ENCODE measurements around the gene LRRFIP1.

The LRRFIP1 gene

DNA sequence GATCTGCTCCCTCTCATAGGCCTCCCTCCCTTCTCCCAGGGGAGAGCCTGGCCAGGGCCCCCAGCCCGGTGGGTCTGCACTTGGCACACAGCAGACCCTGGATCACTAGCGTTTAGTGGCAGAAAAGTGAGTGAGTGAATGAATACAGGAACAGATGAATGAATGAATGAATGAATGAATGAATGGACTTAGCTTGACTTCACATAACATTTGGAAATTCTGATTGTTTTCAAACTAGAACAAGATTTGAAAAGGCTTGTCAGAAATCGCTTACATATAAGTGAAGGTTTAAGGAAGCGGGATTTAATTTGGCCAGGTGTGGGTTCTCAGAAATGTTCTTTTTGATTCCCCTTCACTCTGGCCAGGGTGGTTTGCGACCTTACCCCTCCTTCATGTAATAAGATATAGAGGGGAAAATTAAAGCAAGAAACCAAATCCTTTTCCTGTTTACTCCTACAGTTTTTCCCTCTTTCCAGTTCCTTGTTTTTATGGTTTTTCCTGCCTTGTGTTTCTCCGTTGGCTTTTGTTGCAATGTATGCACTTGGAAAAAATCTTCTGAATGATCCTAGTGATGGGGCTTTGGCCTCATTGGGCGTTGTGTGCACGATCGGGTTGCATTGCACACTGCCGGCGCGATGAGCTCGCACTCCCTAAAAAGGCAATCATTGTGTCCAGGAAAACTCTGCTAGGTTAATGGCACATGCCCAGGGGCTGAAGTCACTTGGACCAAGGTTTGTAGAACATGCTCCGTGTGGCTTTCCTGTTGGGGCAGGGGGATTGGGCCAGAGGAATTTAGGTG is 16.4 kb downstream of the LRRFIP1 start:
- TF ChIP-seq, protein P1, sequence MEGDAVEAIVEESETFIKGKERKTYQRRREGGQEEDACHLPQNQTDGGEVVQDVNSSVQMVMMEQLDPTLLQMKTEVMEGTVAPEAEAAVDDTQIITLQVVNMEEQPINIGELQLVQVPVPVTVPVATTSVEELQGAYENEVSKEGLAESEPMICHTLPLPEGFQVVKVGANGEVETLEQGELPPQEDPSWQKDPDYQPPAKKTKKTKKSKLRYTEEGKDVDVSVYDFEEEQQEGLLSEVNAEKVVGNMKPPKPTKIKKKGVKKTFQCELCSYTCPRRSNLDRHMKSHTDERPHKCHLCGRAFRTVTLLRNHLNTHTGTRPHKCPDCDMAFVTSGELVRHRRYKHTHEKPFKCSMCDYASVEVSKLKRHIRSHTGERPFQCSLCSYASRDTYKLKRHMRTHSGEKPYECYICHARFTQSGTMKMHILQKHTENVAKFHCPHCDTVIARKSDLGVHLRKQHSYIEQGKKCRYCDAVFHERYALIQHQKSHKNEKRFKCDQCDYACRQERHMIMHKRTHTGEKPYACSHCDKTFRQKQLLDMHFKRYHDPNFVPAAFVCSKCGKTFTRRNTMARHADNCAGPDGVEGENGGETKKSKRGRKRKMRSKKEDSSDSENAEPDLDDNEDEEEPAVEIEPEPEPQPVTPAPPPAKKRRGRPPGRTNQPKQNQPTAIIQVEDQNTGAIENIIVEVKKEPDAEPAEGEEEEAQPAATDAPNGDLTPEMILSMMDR (IDR thresholded peaks at IDR 0.05; ENCODE audit: borderline replicate concordance, insufficient read depth, low read depth, low read length) = no peak
- no peak overlapping the region for H3K4me3 ChIP-seq (ENCODE audit: low read depth, low read length)

DNA sequence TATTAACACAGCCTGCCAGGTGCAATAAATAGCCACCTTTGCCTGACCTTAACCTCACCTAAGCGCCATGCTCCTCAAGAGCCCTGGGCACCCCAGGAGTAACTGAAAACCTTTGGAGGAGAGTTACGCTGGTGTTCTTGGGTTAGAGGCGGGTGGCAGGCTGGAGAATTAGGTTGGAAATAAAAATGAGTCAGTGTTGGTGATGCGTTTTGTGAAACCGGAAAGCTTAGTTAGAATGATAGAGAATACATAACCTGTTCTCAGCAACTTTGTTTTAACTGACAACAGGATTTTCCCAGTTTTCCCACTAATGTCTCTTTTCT is 17.0 kb downstream of the LRRFIP1 start:
- H3K4me3 ChIP-seq (ENCODE audit: low read depth, low read length) = no peak overlapping the region
- TF ChIP-seq, protein P1 (IDR thresholded peaks at IDR 0.05; ENCODE audit: borderline replicate concordance, insufficient read depth, low read depth, low read length) = no peak

DNA sequence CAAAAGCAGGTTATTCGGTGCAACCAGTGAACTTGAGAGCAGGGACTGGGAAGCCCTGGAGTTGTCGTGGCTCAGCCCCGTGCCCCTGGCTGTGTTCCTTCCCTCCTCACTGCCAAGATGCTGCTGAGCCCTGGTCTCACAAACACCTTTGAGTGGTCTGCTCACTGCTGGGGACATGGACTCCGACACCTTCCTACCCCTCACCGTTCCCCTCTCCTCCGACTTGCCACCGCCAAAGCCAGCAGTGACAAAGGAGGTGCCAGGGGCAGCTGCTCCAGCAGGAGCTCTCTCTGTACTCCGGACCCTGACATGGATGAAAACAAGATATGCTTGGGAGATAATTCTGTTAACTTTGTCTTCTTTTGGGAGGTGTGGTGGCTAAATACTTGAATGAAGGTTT is 17.9 kb downstream of the LRRFIP1 start:
- TF ChIP-seq, protein P1 (IDR thresholded peaks at IDR 0.05; ENCODE audit: borderline replicate concordance, insufficient read depth, low read depth, low read length) = no peak
- H3K4me3 ChIP-seq (ENCODE audit: low read depth, low read length) = no peak overlapping the region

DNA sequence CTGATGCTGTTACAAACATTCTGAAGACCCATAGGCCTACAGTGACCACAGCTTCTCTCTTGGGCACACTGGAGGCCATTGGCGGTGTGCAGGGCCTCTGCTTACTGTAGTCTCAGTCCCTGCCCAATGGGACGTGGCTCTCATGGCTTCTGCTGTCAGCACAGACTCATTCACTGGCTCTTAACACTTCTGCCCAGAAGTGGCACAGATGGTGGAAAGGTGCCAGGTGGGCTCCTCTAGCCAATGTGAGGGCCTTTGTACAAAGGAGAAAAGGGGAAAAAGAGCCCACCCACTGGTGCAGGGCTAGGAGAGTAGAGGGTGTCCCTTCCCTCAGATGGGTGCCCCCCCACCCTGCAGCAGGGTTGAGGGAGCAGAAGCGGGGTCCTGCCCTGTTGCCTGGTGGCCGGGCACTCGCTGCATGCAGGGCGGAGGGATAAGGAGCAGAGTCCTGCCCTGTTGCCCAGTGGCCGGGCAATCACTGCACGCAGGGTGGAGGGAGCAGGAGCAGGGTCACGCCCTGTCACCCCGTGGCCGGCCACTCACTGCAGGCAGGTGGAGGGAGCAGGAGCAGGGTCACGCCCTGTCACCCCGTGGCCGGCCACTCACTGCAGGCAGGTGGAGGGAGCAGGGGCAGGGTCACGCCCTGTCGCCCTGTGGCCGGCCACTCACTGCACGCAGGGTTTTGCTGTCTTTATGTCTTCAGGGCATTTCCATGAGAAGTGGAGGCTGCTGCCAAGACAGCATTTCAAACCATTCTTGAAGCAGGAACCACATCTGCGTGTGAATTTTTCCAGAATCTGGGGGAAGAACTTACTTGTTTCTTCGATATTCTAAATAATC is 20.0 kb downstream of the LRRFIP1 start:
- TF ChIP-seq, protein P1 (IDR thresholded peaks at IDR 0.05; ENCODE audit: borderline replicate concordance, insufficient read depth, low read depth, low read length) = no peak
- no peak overlapping the region for H3K4me3 ChIP-seq (ENCODE audit: low read depth, low read length)

DNA sequence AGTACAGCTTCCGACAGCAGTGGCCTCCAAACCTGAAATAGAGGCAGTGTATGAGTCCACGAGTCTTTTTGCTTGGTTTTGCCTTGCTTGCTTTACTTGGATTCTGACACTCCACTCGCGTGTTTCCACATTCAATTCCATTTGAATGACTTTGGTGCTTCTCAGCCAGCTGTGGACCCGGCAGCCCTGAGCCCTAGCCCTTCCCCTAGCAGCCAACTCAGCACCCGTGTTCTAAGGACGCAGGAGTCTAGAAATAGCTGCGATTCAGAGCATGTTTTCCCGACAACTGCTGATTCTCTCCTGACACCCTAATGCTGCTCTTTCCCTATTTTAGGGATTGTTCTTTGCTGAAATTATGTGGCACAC is 20.6 kb downstream of the LRRFIP1 start:
- TF ChIP-seq, protein P1 (IDR thresholded peaks at IDR 0.05; ENCODE audit: borderline replicate concordance, insufficient read depth, low read depth, low read length) = no peak

DNA sequence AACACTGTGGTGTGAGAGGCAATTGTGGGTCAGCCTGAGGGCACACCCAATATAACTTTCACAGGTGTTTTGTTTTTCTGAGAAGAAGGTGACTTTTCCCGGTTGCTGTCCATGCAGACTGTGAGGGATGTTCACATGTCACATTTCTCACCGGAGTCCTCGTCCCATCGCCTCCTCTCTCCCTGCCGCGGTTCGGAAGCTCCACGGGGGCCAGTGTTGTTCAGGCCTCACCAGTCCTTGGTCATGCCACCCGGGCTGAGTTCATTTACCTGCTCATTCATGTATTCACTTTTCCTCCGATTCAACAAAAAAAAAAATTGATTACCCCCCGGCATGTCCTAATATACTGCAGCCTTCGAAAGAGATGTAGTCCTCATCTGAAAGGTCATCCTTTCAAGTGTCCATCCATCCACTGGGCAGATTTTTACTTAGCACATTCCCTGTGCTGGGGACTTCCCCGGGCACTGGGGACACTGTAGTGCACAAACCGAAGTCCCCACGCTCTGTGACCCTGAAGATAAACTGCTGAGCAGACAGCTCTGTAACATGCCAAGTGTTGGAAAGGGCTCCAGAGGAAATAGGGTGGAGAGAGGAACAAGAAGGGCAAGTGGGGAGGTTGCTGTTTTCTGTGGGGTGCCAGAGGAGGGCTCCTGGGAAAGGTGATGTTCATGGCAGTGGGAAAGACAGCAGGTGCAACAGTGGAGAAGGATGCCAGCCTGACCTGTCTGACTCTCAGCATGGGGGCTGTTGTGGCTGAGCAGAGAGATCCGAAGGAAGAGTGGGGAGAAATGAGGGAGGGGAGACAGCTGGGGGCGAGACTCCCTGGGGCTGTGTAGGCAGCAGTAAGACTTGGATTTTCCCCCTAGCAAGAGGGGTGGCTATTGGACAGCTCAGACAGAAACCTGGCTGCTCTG is 22.4 kb downstream of the LRRFIP1 start:
- TF ChIP-seq, protein P1 (IDR thresholded peaks at IDR 0.05; ENCODE audit: borderline replicate concordance, insufficient read depth, low read depth, low read length) = no peak
- no peak overlapping the region for H3K4me3 ChIP-seq (ENCODE audit: low read depth, low read length)

More for the DNA sequence above, 20.6 kb downstream of the LRRFIP1 start:
- H3K4me3 ChIP-seq (ENCODE audit: low read depth, low read length) = no peak overlapping the region

All from GM12875 (cell line).